Activated CD8-positive, alpha-beta memory T cell treated with anti-CD3 and anti-CD28 coated beads, Interleukin-2, amount 50 U/mL, for 1 hour (primary cell): ENCODE data around the gene JMJD1C.
"Not testable (repeated sequence)": the region's sequence is repeated elsewhere in the genome, so short reads cannot be mapped to it uniquely, and the experiment has no call there.

ENCODE experiments used
- DNase-seq: peaks from one replicate; pipeline ENCODE4 v3.0.0-alpha.2; 2020; ENCODE audit errors: extremely low read depth

The JMJD1C gene, protein sequence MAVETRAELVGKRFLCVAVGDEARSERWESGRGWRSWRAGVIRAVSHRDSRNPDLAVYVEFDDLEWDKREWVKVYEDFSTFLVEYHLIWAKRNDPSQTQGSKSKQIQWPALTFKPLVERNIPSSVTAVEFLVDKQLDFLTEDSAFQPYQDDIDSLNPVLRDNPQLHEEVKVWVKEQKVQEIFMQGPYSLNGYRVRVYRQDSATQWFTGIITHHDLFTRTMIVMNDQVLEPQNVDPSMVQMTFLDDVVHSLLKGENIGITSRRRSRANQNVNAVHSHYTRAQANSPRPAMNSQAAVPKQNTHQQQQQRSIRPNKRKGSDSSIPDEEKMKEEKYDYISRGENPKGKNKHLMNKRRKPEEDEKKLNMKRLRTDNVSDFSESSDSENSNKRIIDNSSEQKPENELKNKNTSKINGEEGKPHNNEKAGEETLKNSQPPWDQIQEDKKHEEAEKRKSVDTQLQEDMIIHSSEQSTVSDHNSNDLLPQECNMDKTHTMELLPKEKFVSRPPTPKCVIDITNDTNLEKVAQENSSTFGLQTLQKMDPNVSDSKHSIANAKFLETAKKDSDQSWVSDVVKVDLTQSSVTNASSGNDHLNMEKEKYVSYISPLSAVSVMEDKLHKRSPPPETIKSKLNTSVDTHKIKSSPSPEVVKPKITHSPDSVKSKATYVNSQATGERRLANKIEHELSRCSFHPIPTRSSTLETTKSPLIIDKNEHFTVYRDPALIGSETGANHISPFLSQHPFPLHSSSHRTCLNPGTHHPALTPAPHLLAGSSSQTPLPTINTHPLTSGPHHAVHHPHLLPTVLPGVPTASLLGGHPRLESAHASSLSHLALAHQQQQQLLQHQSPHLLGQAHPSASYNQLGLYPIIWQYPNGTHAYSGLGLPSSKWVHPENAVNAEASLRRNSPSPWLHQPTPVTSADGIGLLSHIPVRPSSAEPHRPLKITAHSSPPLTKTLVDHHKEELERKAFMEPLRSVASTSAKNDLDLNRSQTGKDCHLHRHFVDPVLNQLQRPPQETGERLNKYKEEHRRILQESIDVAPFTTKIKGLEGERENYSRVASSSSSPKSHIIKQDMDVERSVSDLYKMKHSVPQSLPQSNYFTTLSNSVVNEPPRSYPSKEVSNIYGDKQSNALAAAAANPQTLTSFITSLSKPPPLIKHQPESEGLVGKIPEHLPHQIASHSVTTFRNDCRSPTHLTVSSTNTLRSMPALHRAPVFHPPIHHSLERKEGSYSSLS (N-terminal part only)

GRCh38 chr10:63465293-63466143 lies at the start of gene JMJD1C:
Gene JMJD1C (minus strand): TSS chr10:63465977. CDS start chr10:63465662, 315 bp downstream.
- DNase-seq = peak; percentile 16

DNA sequence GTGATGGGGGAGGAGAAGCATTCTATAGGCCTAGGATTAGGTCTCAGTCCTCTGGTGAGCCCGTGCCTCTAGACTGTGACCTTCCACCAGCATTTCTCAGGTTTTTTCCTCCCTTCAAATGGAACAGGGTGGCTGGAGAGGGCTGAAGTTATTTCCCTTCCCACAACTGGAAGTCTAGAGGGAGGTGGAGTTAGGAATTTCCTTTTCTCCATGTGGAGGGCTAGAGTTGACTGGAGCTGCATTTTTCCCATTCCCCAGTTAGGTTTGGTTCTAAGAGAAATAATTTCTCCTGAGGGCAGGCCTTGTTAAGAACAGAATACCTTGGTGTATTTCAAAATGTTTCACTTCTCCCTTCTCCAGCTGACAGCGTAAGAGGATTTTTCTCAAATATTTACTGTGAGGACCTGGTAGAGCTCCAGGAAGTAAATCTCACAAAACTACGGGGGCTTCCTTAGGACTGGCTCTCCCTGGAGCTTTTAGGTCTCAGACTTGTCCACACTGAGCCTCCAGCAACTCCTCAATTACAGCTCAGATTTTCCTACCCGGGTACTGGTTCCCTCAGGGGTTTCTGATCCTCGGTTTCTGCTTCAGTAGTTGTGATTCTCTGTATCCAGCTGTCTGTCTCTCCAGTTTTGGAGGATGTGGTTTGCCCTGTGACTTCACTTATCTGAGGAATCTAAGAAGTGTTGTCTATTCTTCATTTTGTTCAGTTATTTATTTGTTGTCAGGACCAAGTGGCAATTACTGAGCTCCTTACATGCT lies 49.4 kb upstream of the JMJD1C start:
- DNase-seq = no peak

- no peak for DNase-seq
Measured at GRCh38 chr10:63506554-63506953, 40.8 kb upstream of the JMJD1C start.

DNA sequence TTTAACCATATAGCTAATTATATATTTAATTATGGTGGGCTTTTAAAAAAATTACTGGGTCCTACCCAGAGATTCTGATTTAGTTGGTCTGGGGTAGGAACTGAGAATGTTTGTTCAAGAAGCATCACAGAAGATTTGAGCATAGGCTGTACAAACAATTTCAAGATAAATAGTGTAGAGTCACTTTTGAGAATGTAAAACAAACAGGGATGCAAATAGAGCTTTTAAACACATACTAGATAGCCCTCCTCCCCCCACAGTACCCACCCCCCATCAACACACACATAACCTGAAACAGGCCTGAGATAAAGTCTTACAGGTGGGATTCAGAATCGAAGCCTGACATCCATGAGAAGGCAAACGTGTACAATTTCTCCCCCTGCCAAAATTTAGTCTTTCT lies 39.8 kb upstream of the JMJD1C start:
- no peak for DNase-seq

DNA sequence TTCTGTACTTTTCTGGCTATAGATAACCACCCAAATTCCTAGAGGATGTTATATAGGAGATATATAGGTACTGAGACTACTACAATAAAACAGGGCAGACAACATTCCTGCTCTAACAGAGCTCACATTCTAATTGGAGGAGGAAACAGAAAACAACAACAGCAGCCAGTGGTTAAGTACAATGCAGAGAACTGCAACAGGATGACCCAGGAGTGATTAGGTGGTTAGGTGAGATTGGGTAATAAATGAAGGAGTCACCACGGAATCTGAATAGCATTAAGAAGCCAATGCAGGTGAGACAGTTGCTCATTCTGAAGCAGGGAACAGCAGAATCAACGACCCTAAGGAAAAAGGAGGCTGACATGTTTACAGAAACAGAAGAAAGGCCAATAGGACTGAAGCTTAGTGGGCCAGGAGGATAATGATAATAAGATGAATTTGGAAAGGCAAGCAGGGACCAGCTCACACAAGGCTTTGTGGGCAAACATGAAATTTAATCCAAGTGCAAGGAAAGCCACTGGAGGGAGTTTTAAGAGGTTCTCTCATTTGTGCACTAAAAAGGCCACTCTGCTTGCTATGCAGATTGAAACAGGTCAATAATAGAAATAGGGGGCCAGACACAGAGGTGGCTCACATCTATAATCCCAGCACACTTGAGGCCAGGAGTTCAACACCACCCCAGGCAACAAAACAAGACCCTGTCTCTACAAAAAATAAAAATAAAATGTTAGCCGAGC lies 38.5 kb upstream of the JMJD1C start:
- no peak for DNase-seq

DNA sequence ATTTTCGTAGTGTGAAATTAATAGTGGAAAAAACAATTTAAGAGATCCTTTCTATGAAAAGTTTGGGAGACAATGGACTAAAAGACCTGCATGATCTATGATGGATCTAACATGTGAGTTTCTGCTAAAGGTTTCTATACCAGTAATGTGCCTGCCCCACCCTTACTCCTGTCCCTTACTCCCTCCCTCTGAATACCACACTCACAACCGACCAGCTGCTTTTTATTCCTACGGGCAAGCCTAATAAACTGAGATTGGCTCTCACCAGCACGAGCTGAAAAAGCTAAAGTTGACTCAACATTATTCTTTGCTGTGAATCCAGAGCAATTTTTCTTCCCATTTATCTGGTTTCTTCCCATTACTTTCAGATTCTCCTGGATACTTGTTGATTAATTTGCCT lies 37.6 kb upstream of the JMJD1C start:
- no peak for DNase-seq

- no peak for DNase-seq
Measured at GRCh38 chr10:63502832-63503231, 37.1 kb upstream of the JMJD1C start.

GRCh38 chr10:63501954-63502353 lies 36.2 kb upstream of the JMJD1C start:
- no peak for DNase-seq

GRCh38 chr10:63500551-63500950 lies 34.8 kb upstream of the JMJD1C start:
- DNase-seq = not testable (repeated sequence)

DNA sequence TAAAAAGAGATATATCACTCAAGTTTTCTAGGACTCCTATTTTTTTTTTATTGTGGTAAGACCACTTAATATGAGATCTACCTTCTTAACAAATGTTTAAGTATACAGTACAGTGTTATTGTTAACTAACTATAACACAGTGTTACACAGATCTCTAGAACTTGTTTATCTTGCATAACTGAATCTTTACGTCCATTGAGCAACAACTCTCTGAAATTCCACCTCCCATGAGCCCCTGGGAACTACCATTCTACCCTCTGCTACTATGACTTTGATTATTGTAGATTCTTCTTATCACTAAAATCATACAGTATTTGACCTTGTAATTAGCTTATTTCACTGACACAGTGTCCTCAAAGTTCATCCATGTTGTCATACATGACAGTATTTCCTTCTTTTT lies 32.9 kb upstream of the JMJD1C start:
- no peak for DNase-seq

GRCh38 chr10:63497321-63497720 lies 31.5 kb upstream of the JMJD1C start:
- DNase-seq = no peak

GRCh38 chr10:63496561-63496960 lies 30.8 kb upstream of the JMJD1C start:
- DNase-seq = no peak

DNA sequence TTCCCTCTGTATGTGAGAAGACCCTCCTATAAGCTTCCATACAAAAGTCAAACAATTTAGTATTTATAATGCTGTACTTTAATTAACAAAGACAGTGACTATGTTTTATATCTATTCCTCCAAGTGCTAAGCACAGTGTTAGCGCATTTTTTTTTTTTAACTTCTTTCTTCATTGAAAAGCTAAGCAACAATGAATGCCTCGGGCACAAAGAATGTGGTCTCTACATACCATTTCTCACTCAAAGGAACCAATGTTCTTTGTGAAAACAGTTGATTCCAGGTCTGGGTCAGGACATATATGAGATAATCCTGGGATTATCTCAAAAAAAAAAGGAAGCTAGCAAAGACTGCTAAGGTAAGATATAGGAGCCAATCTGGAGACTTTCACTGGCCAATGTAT lies 29.2 kb upstream of the JMJD1C start:
- DNase-seq = no peak

DNA sequence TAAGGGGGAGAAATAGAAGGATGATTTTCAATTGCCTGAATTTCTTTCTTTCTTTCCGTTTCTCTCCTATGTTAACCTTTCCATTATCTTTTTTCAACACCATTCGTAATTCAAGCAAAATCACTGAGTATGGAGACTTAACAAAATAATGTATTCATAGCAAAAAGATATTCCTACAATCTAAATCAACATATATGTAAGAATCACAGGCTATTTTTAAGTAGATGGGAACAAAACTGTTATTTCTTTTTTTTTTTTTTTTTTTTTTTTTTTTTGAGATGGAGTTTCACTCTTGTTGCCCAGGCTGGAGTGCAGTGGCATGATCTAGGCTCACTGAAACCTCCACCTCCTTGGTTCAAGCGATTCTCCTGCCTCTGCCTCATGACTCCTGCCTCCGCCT lies 27.2 kb upstream of the JMJD1C start:
- DNase-seq = no peak

GRCh38 chr10:63492317-63492690 lies 26.5 kb upstream of the JMJD1C start:
- DNase-seq = not testable (repeated sequence)

GRCh38 chr10:63491588-63492316 lies 26.0 kb upstream of the JMJD1C start:
- DNase-seq = no peak

GRCh38 chr10:63489838-63490237 lies 24.1 kb upstream of the JMJD1C start:
- no peak for DNase-seq

DNA sequence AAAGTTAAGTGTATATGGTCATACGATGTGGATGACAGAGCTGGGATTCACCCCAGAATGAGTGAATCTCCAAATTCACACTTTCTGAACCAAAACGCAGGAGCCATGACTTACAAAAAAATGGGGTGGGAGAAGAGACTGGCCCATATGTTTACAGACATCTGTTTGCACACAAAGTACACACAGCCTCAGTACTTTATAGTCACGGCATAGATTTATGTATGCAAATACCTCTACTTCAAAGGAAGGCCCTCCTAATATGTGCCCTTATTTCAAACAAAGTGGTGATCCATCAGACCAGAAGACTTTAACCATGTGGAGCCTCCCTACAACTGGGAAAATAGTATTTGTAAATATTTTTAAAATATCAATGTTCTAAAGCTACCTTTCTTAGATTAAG lies 22.2 kb upstream of the JMJD1C start:
- DNase-seq = no peak

DNA sequence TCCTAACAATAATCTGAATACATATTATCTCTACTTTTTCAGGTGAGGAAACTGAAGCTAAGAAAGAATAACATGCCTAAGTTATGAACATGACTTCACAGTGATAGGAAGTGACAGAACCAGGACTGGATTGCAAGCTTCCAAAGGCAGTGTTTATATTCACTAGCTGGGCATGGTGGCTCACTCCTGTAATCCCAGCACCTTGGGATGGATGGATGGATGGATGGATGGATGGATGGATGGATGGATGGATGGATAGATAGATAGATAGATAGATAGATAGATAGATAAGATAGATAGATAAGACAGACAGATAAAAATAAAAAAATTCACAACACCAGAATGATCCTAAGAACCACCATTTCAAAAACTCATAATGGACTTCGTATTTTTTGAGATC lies 18.2 kb upstream of the JMJD1C start:
- DNase-seq = no peak
